Common myeloid progenitor, CD34-positive (primary cell): ENCODE measurements around the gene IZUMO3. TPM values are rescaled to one million over a fixed set of nuclear protein-coding genes. Genes with fewer than 3 reads are reported as not detected.
"Not testable (repeated sequence)": the region's sequence is repeated elsewhere in the genome, so short reads cannot be mapped to it uniquely, and the experiment has no call there.

ENCODE experiments used
- CTCF ChIA-PET: fragments of 350-600 bp; sonication (Branson Sonifier 250); formaldehyde crosslinking; loops from one replicate; lab custom pipeline; 2021; ENCODE audit warnings: antibody characterized with exemption; lab: Charles Lee
- POLR2A ChIA-PET: fragments of 350-600 bp; sonication (Branson Sonifier 250); formaldehyde crosslinking; loops from one replicate; lab custom pipeline; 2021; ENCODE audit warnings: antibody characterized with exemption; lab: Charles Lee
- DNase-seq, 3 donors: peaks; one replicate each; pipeline versions ENCODE4 v3.0.0 to v3.0.0-alpha.2; 2013
- H3K27ac ChIP-seq, 2 experiments: 1 replicate in 1 of 2; 2 replicates in 1 of 2; pipeline ENCODE4 v1.7.0; 2013; ENCODE audit warnings: inconsistent platforms in 2 of 2, low read length in 2 of 2, mild to moderate bottlenecking in 2 of 2, low read depth in 1 of 2, moderate library complexity in 1 of 2; ENCODE audit not compliant: severe bottlenecking in 2 of 2, insufficient read depth in 1 of 2, poor library complexity in 1 of 2
- H3K27me3 ChIP-seq, 5 experiments: replicated peaks in 2 of 5; 1 replicate in 3 of 5; 2 replicates in 2 of 5; pipeline versions ENCODE4 v1.6.1 to v1.7.0; 2013; ENCODE audit warnings: low read length in 4 of 5, mild to moderate bottlenecking in 2 of 5, moderate library complexity in 2 of 5, inconsistent platforms in 1 of 5; ENCODE audit not compliant: insufficient read depth in 5 of 5, control insufficient read depth in 4 of 5
- H3K36me3 ChIP-seq, 4 experiments: 1 replicate in 2 of 4; 2 replicates in 2 of 4; pipeline versions ENCODE4 v1.6.1 to v1.7.0; 2013; ENCODE audit warnings: low read length in 3 of 4, control low read depth in 1 of 4, mild to moderate bottlenecking in 1 of 4; ENCODE audit not compliant: control insufficient read depth in 4 of 4, insufficient read depth in 4 of 4
- H3K4me1 ChIP-seq, 4 experiments: 1 replicate in 3 of 4; 2 replicates in 1 of 4; pipeline versions ENCODE4 v1.6.1 to v1.7.1; 2013; ENCODE audit warnings: low read length in 3 of 4, mild to moderate bottlenecking in 3 of 4, control low read depth in 1 of 4, inconsistent platforms in 1 of 4, moderate library complexity in 1 of 4; ENCODE audit not compliant: control insufficient read depth in 4 of 4, insufficient read depth in 4 of 4; ENCODE audit errors: control extremely low read depth in 1 of 4
- H3K4me3 ChIP-seq, 7 experiments: 1 replicate in 4 of 7; 2 replicates in 3 of 7; pipeline versions ENCODE4 v1.5.1 to v1.7.0; 2013; ENCODE audit warnings: mild to moderate bottlenecking in 7 of 7, low read length in 6 of 7, moderate library complexity in 6 of 7, inconsistent platforms in 2 of 7, low read depth in 2 of 7, control low read depth in 1 of 7; ENCODE audit not compliant: insufficient read depth in 4 of 7, control insufficient read depth in 1 of 7; ENCODE audit errors: extremely low read depth in 1 of 7
- H3K9me3 ChIP-seq, 5 experiments: 1 replicate in 4 of 5; 2 replicates in 1 of 5; pipeline versions ENCODE4 v1.6.1 to v1.7.1; 2013; ENCODE audit warnings: low read length in 4 of 5, mild to moderate bottlenecking in 2 of 5, inconsistent platforms in 1 of 5, low read depth in 1 of 5, moderate library complexity in 1 of 5; ENCODE audit not compliant: control insufficient read depth in 4 of 5, insufficient read depth in 2 of 5; ENCODE audit errors: control extremely low read depth in 1 of 5
- WGBS: methylation state at CpG from one replicate; pipeline ENCODE4 v1.1.5; 2013; ENCODE audit not compliant: insufficient coverage; 5-methylcytosine and 5-hydroxymethylcytosine counted together
- polyA plus RNA-seq: library from polyadenylated mRNA; unstranded; fragments of 120-200 nt; gene quantifications from one replicate; pipeline ENCODE4 v1.2.1, GENCODE V29; 2013

IZUMO3 gene
- polyA plus RNA-seq: not detected

GRCh38 chr9:24545847-24546522 lies at the start of gene IZUMO3:
Gene IZUMO3 (minus strand): TSS chr9:24545897. CDS start chr9:24545649, 248 bp downstream.
- H3K4me1 ChIP-seq: no peaks in the 10 kb centered on the region
- no peak within 1 kb of the TSS for H3K4me3 ChIP-seq
- ChIA-PET CTCF (no interaction called here), POLR2A (no interaction called here)
- DNase-seq: no peak
- no CpG with 5 or more reads among the region's 3 CpGs for WGBS
- no peaks in the 10 kb centered on the region for H3K9me3 ChIP-seq
- H3K27me3 ChIP-seq: no peaks in the 10 kb centered on the region
- no peaks in the 10 kb centered on the region for H3K36me3 ChIP-seq
- H3K27ac ChIP-seq: no peak within 1 kb of the TSS

- no peak overlapping the region for H3K27ac ChIP-seq
- POLR2A ChIA-PET: no interaction called here
- H3K9me3 ChIP-seq: no peaks in the 10 kb centered on the region
- no peaks in the 10 kb centered on the region for H3K36me3 ChIP-seq
- no peak for DNase-seq
- H3K27me3 ChIP-seq: no peaks in the 10 kb centered on the region
- H3K4me3 ChIP-seq: no peak overlapping the region
- CTCF ChIA-PET: no interaction called here
- H3K4me1 ChIP-seq: no peaks in the 10 kb centered on the region
- WGBS: 94% methylated on average over 8 of the region's 8 CpGs
Observed at GRCh38 chr9:24594234-24594850, 48.6 kb upstream of the IZUMO3 start.

GRCh38 chr9:24590432-24590831 lies 44.7 kb upstream of the IZUMO3 start:
- no CpG with 5 or more reads among the region's 1 CpG for WGBS
- POLR2A ChIA-PET: no interaction called here
- Histone ChIP-seq H3K4me3 (no peak overlapping the region), H3K27me3 (no peaks in the 10 kb centered on the region), H3K27ac (no peak overlapping the region), H3K9me3 (peaks cover 0 to 2% (median 0%) of the 10 kb centered on the region in 5 experiments), H3K4me1 (no peaks in the 10 kb centered on the region), H3K36me3 (no peaks in the 10 kb centered on the region)
- CTCF ChIA-PET: no interaction called here
- no peak for DNase-seq

GRCh38 chr9:24587883-24588282 lies 42.2 kb upstream of the IZUMO3 start:
- POLR2A ChIA-PET: no interaction called here
- Histone ChIP-seq H3K4me1 (no peaks in the 10 kb centered on the region), H3K36me3 (no peaks in the 10 kb centered on the region), H3K9me3 (peaks cover 0 to 2% (median 0%) of the 10 kb centered on the region in 5 experiments), H3K27ac (no peak overlapping the region), H3K4me3 (no peak overlapping the region), H3K27me3 (no peaks in the 10 kb centered on the region)
- CTCF ChIA-PET: no interaction called here
- no peak for DNase-seq
- no CpG with 5 or more reads among the region's 2 CpGs for WGBS

GRCh38 chr9:24582146-24583126 lies 36.7 kb upstream of the IZUMO3 start:
- DNase-seq: no peak
- Histone ChIP-seq H3K4me3 (no peak overlapping the region), H3K27ac (no peak overlapping the region), H3K27me3 (no peaks in the 10 kb centered on the region), H3K9me3 (peaks cover 0 to 2% (median 0%) of the 10 kb centered on the region in 5 experiments), H3K36me3 (no peaks in the 10 kb centered on the region), H3K4me1 (no peaks in the 10 kb centered on the region)
- ChIA-PET POLR2A (no interaction called here), CTCF (no interaction called here)
- 99% methylated on average over 6 of the region's 6 CpGs for WGBS

GRCh38 chr9:24580005-24580404 lies 34.3 kb upstream of the IZUMO3 start:
- CTCF ChIA-PET, H3K27ac ChIP-seq, H3K36me3 ChIP-seq, H3K9me3 ChIP-seq, H3K4me3 ChIP-seq, POLR2A ChIA-PET, DNase-seq, H3K27me3 ChIP-seq, H3K4me1 ChIP-seq: not testable (repeated sequence)
- 85% methylated on average over 13 of the region's 21 CpGs for WGBS
